WTC11 (cell line): ENCODE data around the gene MKI67. TPM values are rescaled to one million over a fixed set of nuclear protein-coding genes. Genes with fewer than 3 reads are reported as not detected.
A peak's percentile ranks its signal among the peaks of the same experiment; 100 is the strongest.

Experiments used
- ATAC-seq: fragments of 200-7000 bp; cut with Tn5 transposase; 2 replicates; pipeline ENCODE4 v1.10.0; 2021; ENCODE audit warnings: mild to moderate bottlenecking, moderate library complexity
- CTCF ChIA-PET: fragments of 300-600 bp; sonication (Branson Sonifier 250); formaldehyde crosslinking; loops from one replicate; lab custom pipeline; 2021; ENCODE audit warnings: antibody characterized with exemption; lab: Charles Lee
- POLR2A ChIA-PET: fragments of 350-600 bp; sonication (Branson Sonifier 250); formaldehyde crosslinking; loops from one replicate; lab custom pipeline; 2021; ENCODE audit warnings: antibody characterized with exemption; lab: Charles Lee
- DNase-seq: peaks from one replicate; pipeline ENCODE4 v3.0.0; 2021; ENCODE audit warnings: low spot score
- H3K27ac Mint-ChIP-seq: 2 replicates; pipeline ENCODE4 v1.8.0; 2021; ENCODE audit warnings: mixed read lengths
- H3K27me3 Mint-ChIP-seq: 2 replicates; pipeline ENCODE4 v1.8.0; 2021; ENCODE audit warnings: low read depth, mild to moderate bottlenecking, moderate library complexity, mixed read lengths
- H3K36me3 Mint-ChIP-seq: 2 replicates; pipeline ENCODE4 v1.8.0; 2021; ENCODE audit warnings: mixed read lengths
- H3K4me1 Mint-ChIP-seq: 2 replicates; pipeline ENCODE4 v1.8.0; 2022; ENCODE audit warnings: mixed read lengths
- H3K4me3 Mint-ChIP-seq: 2 replicates; pipeline ENCODE4 v1.8.0; 2021; ENCODE audit warnings: mild to moderate bottlenecking, moderate library complexity, mixed read lengths
- H3K9me3 Mint-ChIP-seq: 2 replicates; pipeline ENCODE4 v1.8.0; 2021; ENCODE audit warnings: mixed read lengths
- CREM ChIP-seq: sonication (generic); formaldehyde crosslinking; IDR thresholded peaks from 2 replicates; pipeline ENCODE4 v1.8.1; 2022; ENCODE audit warnings: mild to moderate bottlenecking, missing genetic modification reagents, moderate library complexity
- FOXJ3 ChIP-seq: sonication (generic); formaldehyde crosslinking; IDR thresholded peaks from 2 replicates; pipeline ENCODE4 v1.9.0; 2021; ENCODE audit warnings: missing genetic modification reagents, mild to moderate bottlenecking, borderline replicate concordance
- GABPB1 ChIP-seq: sonication (generic); formaldehyde crosslinking; IDR thresholded peaks from 2 replicates; pipeline ENCODE4 v1.8.1; 2023; ENCODE audit warnings: mild to moderate bottlenecking, missing genetic modification reagents
- GTF2I ChIP-seq: fragments of 250-450 bp; sonication (Bioruptor Pico); conservative IDR thresholded peaks from 2 replicates; pipeline ENCODE4 v1.4.0; 2021; ENCODE audit warnings: mild to moderate bottlenecking
- HMGXB4 ChIP-seq: sonication (generic); formaldehyde crosslinking; IDR thresholded peaks from 2 replicates; pipeline ENCODE4 v1.8.1; 2023; ENCODE audit warnings: mild to moderate bottlenecking, moderate library complexity, missing genetic modification reagents
- MXD4 ChIP-seq: fragments of 250-450 bp; sonication (Bioruptor Pico); IDR thresholded peaks from 2 replicates; pipeline ENCODE4 v1.8.0; 2021; ENCODE audit warnings: mild to moderate bottlenecking, moderate library complexity, borderline replicate concordance
- NR1H2 ChIP-seq: sonication (generic); formaldehyde crosslinking; IDR thresholded peaks from 2 replicates; pipeline ENCODE4 v1.9.0; 2021; ENCODE audit warnings: mild to moderate bottlenecking, moderate library complexity, missing genetic modification reagents
- PREB ChIP-seq: sonication (generic); formaldehyde crosslinking; IDR thresholded peaks from 2 replicates; pipeline ENCODE4 v1.8.1; 2022; ENCODE audit warnings: mild to moderate bottlenecking, missing genetic modification reagents, moderate library complexity, borderline replicate concordance
- PRRX2 ChIP-seq: fragments of 250-450 bp; sonication (Bioruptor Pico); IDR thresholded peaks from 2 replicates; pipeline ENCODE4 v1.8.0; 2021; ENCODE audit warnings: mild to moderate bottlenecking
- RELA ChIP-seq: sonication (generic); formaldehyde crosslinking; IDR thresholded peaks from 2 replicates; pipeline ENCODE4 v1.8.1; 2022; ENCODE audit warnings: missing genetic modification reagents, mild to moderate bottlenecking, borderline replicate concordance
- SMAD4 ChIP-seq: sonication (generic); formaldehyde crosslinking; IDR thresholded peaks from 2 replicates; pipeline ENCODE4 v1.8.0; 2022; ENCODE audit warnings: mild to moderate bottlenecking, missing genetic modification reagents
- STAT6 ChIP-seq: sonication (generic); formaldehyde crosslinking; conservative IDR thresholded peaks from 2 replicates; pipeline ENCODE4 v1.8.1; 2023; ENCODE audit warnings: mild to moderate bottlenecking, low read depth, missing genetic modification reagents, moderate library complexity
- ZNF138 ChIP-seq: sonication (generic); formaldehyde crosslinking; conservative IDR thresholded peaks from 2 replicates; pipeline ENCODE4 v1.8.1; 2022; ENCODE audit warnings: mild to moderate bottlenecking, moderate library complexity, missing genetic modification reagents
- ZNF317 ChIP-seq: sonication (generic); formaldehyde crosslinking; IDR thresholded peaks from 2 replicates; pipeline ENCODE4 v1.8.1; 2023; ENCODE audit warnings: low read depth, mild to moderate bottlenecking, moderate library complexity, missing genetic modification reagents, borderline replicate concordance
- total RNA-seq: library from RNA; stranded (reverse); gene quantifications from 3 replicates; pipeline ENCODE4 v1.2.3, GENCODE V29; 2021
- TF ChIP-seq, protein P1 (sequence below): sonication (generic); formaldehyde crosslinking; IDR thresholded peaks from 2 replicates; pipeline ENCODE4 v1.8.1; 2023; ENCODE audit warnings: mild to moderate bottlenecking, missing genetic modification reagents, moderate library complexity
- TF ChIP-seq, protein P2 (sequence below): sonication (generic); formaldehyde crosslinking; IDR thresholded peaks from 2 replicates; pipeline ENCODE4 v1.8.0; 2022; ENCODE audit warnings: mild to moderate bottlenecking, missing genetic modification reagents
- TF ChIP-seq, protein P3 (sequence below): fragments of 250-450 bp; sonication (Bioruptor Pico); IDR thresholded peaks from 2 replicates; pipeline ENCODE4 v1.9.0; 2021; ENCODE audit warnings: moderate library complexity, mild to moderate bottlenecking, inconsistent platforms, borderline replicate concordance

MKI67 gene
- total RNA-seq, 1 experiment from 2014 or later, result 118 TPM

- ATAC-seq, result peak; percentile 17
- DNase-seq, result peak; percentile 15
These were observed 23.2 kb upstream of the MKI67 start for GRCh38 chr10:128149267-128150014.

GRCh38 chr10:128147669-128148068 is 21.4 kb upstream of the MKI67 start:
- ChIA-PET POLR2A (no interaction called here), CTCF (no interaction called here)
- H3K27me3 Mint-ChIP-seq, result peaks cover 13% of the 10 kb centered on the region
- no peak overlapping the region for H3K27ac Mint-ChIP-seq
- no peaks in the 10 kb centered on the region for H3K36me3 Mint-ChIP-seq
- TF ChIP-seq RELA (CRISPR knock-in tag) (no peak), HMGXB4 (CRISPR knock-in tag) (no peak), PRRX2 (CRISPR knock-in tag) (no peak), MXD4 (CRISPR knock-in tag) (no peak), ZNF317 (CRISPR knock-in tag) (no peak)
- TF ChIP-seq, protein P1, sequence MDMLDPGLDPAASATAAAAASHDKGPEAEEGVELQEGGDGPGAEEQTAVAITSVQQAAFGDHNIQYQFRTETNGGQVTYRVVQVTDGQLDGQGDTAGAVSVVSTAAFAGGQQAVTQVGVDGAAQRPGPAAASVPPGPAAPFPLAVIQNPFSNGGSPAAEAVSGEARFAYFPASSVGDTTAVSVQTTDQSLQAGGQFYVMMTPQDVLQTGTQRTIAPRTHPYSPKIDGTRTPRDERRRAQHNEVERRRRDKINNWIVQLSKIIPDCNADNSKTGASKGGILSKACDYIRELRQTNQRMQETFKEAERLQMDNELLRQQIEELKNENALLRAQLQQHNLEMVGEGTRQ (CRISPR knock-in tag), result no peak
- H3K4me3 Mint-ChIP-seq, result no peak overlapping the region
- no peak for ATAC-seq
- H3K4me1 Mint-ChIP-seq, result peaks cover 10% of the 10 kb centered on the region
- no peak for DNase-seq
- H3K9me3 Mint-ChIP-seq, result 0 out of 2 replicates have a peak, but pooled peaks cover 3% of the 10 kb centered on the region

More at GRCh38 chr10:128149267-128150014, 23.2 kb upstream of the MKI67 start:
- peaks cover 13% of the 10 kb centered on the region for H3K4me1 Mint-ChIP-seq
- ChIA-PET POLR2A (interaction anchor here (0.7 kb wide), 1 partner anchor 24 kb away, joined by 3 read pairs; the partner anchor contains the start of gene MKI67), CTCF (interaction anchor here (0.6 to 1.5 kb wide), 8 partner anchors 11 to 138 kb away, joined by 3 to 8 read pairs (median 3); no protein-coding TSS in a partner anchor)
- peak overlapping the region; percentile 78 for H3K4me3 Mint-ChIP-seq
- no peaks in the 10 kb centered on the region for H3K36me3 Mint-ChIP-seq
- 0 out of 2 replicates have a peak, but pooled peaks cover 3% of the 10 kb centered on the region for H3K9me3 Mint-ChIP-seq
- TF ChIP-seq, protein P1 (CRISPR knock-in tag), result no peak
- TF ChIP-seq SMAD4 (CRISPR knock-in tag) (no peak), GABPB1 (no peak), NR1H2 (CRISPR knock-in tag) (no peak), FOXJ3 (CRISPR knock-in tag) (no peak), STAT6 (CRISPR knock-in tag) (no peak), CREM (CRISPR knock-in tag) (no peak), ZNF138 (CRISPR knock-in tag) (no peak), PREB (CRISPR knock-in tag) (no peak), GTF2I (CRISPR knock-in tag) (no peak)
- TF ChIP-seq, protein P2, sequence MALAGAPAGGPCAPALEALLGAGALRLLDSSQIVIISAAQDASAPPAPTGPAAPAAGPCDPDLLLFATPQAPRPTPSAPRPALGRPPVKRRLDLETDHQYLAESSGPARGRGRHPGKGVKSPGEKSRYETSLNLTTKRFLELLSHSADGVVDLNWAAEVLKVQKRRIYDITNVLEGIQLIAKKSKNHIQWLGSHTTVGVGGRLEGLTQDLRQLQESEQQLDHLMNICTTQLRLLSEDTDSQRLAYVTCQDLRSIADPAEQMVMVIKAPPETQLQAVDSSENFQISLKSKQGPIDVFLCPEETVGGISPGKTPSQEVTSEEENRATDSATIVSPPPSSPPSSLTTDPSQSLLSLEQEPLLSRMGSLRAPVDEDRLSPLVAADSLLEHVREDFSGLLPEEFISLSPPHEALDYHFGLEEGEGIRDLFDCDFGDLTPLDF (CRISPR knock-in tag), result no peak
- TF ChIP-seq, protein P3, sequence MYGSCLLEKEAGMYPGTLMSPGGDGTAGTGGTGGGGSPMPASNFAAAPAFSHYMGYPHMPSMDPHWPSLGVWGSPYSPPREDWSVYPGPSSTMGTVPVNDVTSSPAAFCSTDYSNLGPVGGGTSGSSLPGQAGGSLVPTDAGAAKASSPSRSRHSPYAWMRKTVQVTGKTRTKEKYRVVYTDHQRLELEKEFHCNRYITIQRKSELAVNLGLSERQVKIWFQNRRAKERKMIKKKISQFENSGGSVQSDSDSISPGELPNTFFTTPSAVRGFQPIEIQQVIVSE (CRISPR knock-in tag), result no peak
- no peak overlapping the region for H3K27ac Mint-ChIP-seq
- peaks cover 13% of the 10 kb centered on the region for H3K27me3 Mint-ChIP-seq
